IMR-90 (cell line): ENCODE measurements around the gene CROT. TPM values are rescaled to one million over a fixed set of nuclear protein-coding genes. Genes with fewer than 3 reads are reported as not detected.

Source experiments
- ATAC-seq: fragments of 200-7000 bp; cut with Tn5 transposase; 2 replicates; pipeline ENCODE4 v1.9.1; 2020; ENCODE audit warnings: low read depth, mild to moderate bottlenecking, moderate library complexity
- BruUV-seq: library from RNA; stranded (reverse); fragments of 400-500 nt; replicated peaks from 2 replicates; lab custom pipeline; 2021; lab: Mats Ljungman, UMichigan
- CTCF ChIA-PET: fragments of 300-600 bp; formaldehyde crosslinking; extraction: SDS; loops from one replicate; lab custom pipeline; 2021; ENCODE audit warnings: antibody characterized with exemption; lab: Yijun Ruan, JAX
- POLR2A ChIA-PET: fragments of 300-600 bp; sonication (Branson Sonifier 250); formaldehyde crosslinking; loops from one replicate; lab custom pipeline; 2022; ENCODE audit warnings: antibody characterized with exemption; ENCODE audit not compliant: unreplicated experiment; lab: Charles Lee
- DNase-seq: peaks from one replicate; pipeline ENCODE4 v3.0.0; 2013
- H2AFZ ChIP-seq: replicated peaks from 2 replicates; pipeline ENCODE3; 2013; ENCODE audit warnings: low read length, mild to moderate bottlenecking; ENCODE audit not compliant: poor library complexity
- H2AK5ac ChIP-seq: 2 replicates; pipeline ENCODE4 v1.6.1; 2013; ENCODE audit warnings: low read depth, low read length, inconsistent platforms
- H2AK9ac ChIP-seq: replicated peaks from 2 replicates; pipeline ENCODE3; 2013; ENCODE audit warnings: mild to moderate bottlenecking, low read depth, low read length, moderate library complexity; ENCODE audit not compliant: poor library complexity
- H2BK120ac ChIP-seq: 2 replicates; pipeline ENCODE4 v1.6.1; 2013; ENCODE audit warnings: low read depth, low read length, inconsistent platforms
- H2BK15ac ChIP-seq: 3 replicates; pipeline ENCODE4 v1.6.1; 2013; ENCODE audit warnings: low read depth, low read length, inconsistent platforms
- H2BK20ac ChIP-seq: 2 replicates; pipeline ENCODE4 v1.6.1; 2013; ENCODE audit warnings: low read depth, mild to moderate bottlenecking, inconsistent platforms, low read length, moderate library complexity
- H2BK5ac ChIP-seq: 2 replicates; pipeline ENCODE4 v1.6.1; 2013; ENCODE audit warnings: mild to moderate bottlenecking, low read depth, low read length, inconsistent platforms; ENCODE audit not compliant: poor library complexity, severe bottlenecking
- H3K14ac ChIP-seq: replicated peaks from 2 replicates; pipeline ENCODE4 v1.6.1; 2013; ENCODE audit warnings: low read depth, low read length, inconsistent platforms
- H3K18ac ChIP-seq: 2 replicates; pipeline ENCODE4 v1.6.1; 2013; ENCODE audit warnings: low read depth, low read length, control low read depth
- H3K23ac ChIP-seq: 2 replicates; pipeline ENCODE4 v1.6.1; 2013; ENCODE audit warnings: low read depth, low read length, inconsistent platforms
- H3K27ac ChIP-seq: 2 replicates; pipeline ENCODE4 v1.5.1; 2013; ENCODE audit warnings: mild to moderate bottlenecking, control low read depth, low read length; ENCODE audit not compliant: insufficient read depth
- H3K27me3 ChIP-seq: 2 replicates; pipeline ENCODE4 v1.6.1; 2013; ENCODE audit warnings: low read length; ENCODE audit not compliant: control insufficient read depth, insufficient read depth
- H3K36me3 ChIP-seq: 2 replicates; pipeline ENCODE4 v1.6.1; 2013; ENCODE audit warnings: low read length, mixed read lengths; ENCODE audit not compliant: control insufficient read depth, insufficient read depth
- H3K4ac ChIP-seq: 2 replicates; pipeline ENCODE4 v1.6.1; 2013; ENCODE audit warnings: low read depth, low read length, inconsistent platforms
- H3K4me1 ChIP-seq: 2 replicates; pipeline ENCODE4 v1.6.1; 2013; ENCODE audit warnings: low read length, mixed read lengths; ENCODE audit not compliant: control insufficient read depth, insufficient read depth
- H3K4me2 ChIP-seq: 2 replicates; pipeline ENCODE4 v1.6.1; 2013; ENCODE audit warnings: low read depth, mild to moderate bottlenecking, control low read depth, low read length, moderate library complexity
- H3K4me3 ChIP-seq: 2 replicates; pipeline ENCODE4 v1.5.1; 2013; ENCODE audit warnings: low read depth, mild to moderate bottlenecking, control low read depth, low read length, moderate library complexity; ENCODE audit not compliant: insufficient read depth
- H3K56ac ChIP-seq: 2 replicates; pipeline ENCODE4 v1.6.1; 2013; ENCODE audit warnings: low read length, inconsistent platforms; ENCODE audit not compliant: insufficient read depth; ENCODE audit errors: extremely low read depth
- H3K79me1 ChIP-seq, 2 experiments: 2 replicates each; pipeline ENCODE4 v1.6.1; 2013; ENCODE audit warnings: low read length in 2 of 2, inconsistent platforms in 1 of 2, low read depth in 1 of 2
- H3K9ac ChIP-seq: 2 replicates; pipeline ENCODE4 v1.6.1; 2013; ENCODE audit warnings: low read depth, low read length, control low read depth
- H3K9me1 ChIP-seq: 2 replicates; pipeline ENCODE4 v1.6.1; 2013; ENCODE audit warnings: low read length, inconsistent platforms; ENCODE audit not compliant: insufficient read depth
- H3K9me3 ChIP-seq: 2 replicates; pipeline ENCODE4 v1.6.1; 2013; ENCODE audit warnings: low read length; ENCODE audit not compliant: control insufficient read depth, insufficient read depth
- H4K20me1 ChIP-seq: 2 replicates; pipeline ENCODE4 v1.6.1; 2013; ENCODE audit warnings: low read length, inconsistent platforms; ENCODE audit not compliant: insufficient read depth
- H4K5ac ChIP-seq: 2 replicates; pipeline ENCODE4 v1.6.1; 2013; ENCODE audit warnings: mild to moderate bottlenecking, low read depth, low read length, control low read depth
- H4K8ac ChIP-seq, 2 experiments: 2 replicates each; pipeline ENCODE4 v1.6.1; 2013; ENCODE audit warnings: low read depth in 2 of 2, low read length in 2 of 2, control low read depth in 1 of 2, inconsistent platforms in 1 of 2
- H4K91ac ChIP-seq: 2 replicates; pipeline ENCODE4 v1.6.1; 2013; ENCODE audit warnings: low read depth, low read length, inconsistent platforms; ENCODE audit not compliant: insufficient read depth
- CEBPB ChIP-seq: IDR thresholded peaks from 2 replicates; pipeline ENCODE4 v1.6.1; 2012; ENCODE audit warnings: low read depth, low read length, improper control_type of control experiment
- FOS ChIP-seq: fragments of 150-350 bp; IDR thresholded peaks from 2 replicates; pipeline ENCODE4 v1.6.1; 2016; ENCODE audit warnings: low read depth, low read length
- MAZ ChIP-seq: IDR thresholded peaks from 2 replicates; pipeline ENCODE4 v1.6.1; 2012; ENCODE audit warnings: low read depth, mild to moderate bottlenecking, low read length, improper control_type of control experiment, moderate library complexity, borderline replicate concordance
- RFX5 ChIP-seq: IDR thresholded peaks from 2 replicates; pipeline ENCODE4 v1.8.0; 2012; ENCODE audit warnings: low read depth, mild to moderate bottlenecking, low read length, moderate library complexity
- SMC3 ChIP-seq: fragments of 150-350 bp; IDR thresholded peaks from 2 replicates; pipeline ENCODE4 v1.6.1; 2016; ENCODE audit warnings: low read depth, mild to moderate bottlenecking, antibody characterized with exemption, low read length, moderate library complexity
- USF2 ChIP-seq: fragments of 150-350 bp; IDR thresholded peaks from 2 replicates; pipeline ENCODE4 v1.6.1; 2017; ENCODE audit warnings: mild to moderate bottlenecking, antibody characterized with exemption, low read length, low read depth
- WGBS, 2 experiments: methylation state at CpG; one replicate each; pipeline versions ENCODE4 v1.1.5 to v1.1.7; 2013; ENCODE audit warnings: missing lambda C conversion rate in 2 of 2; ENCODE audit not compliant: insufficient read length in 1 of 2; ENCODE audit errors: extremely low coverage in 2 of 2; 5-methylcytosine and 5-hydroxymethylcytosine counted together
- dilution Hi-C: fragments of 300-500 bp; cut with HindIII; formaldehyde crosslinking; loops from one replicate; pipeline ENCODE4 v1.14.3; 2018; ENCODE audit warnings: low sequenced_read_pairs; ENCODE audit not compliant: unreplicated experiment
- in situ Hi-C: fragments of 300-500 bp; cut with MboI; formaldehyde crosslinking; loops from 3 replicates; pipeline ENCODE4 v1.14.3; 2019; ENCODE audit warnings: low sequenced_read_pairs, inconsistent platforms, mixed read lengths
- intact Hi-C: fragments of 100-400 bp; cut with micrococcal nuclease; formaldehyde crosslinking; loops from 2 replicates; pipeline ENCODE4 v1.10.0; 2022
- polyA plus RNA-seq, 3 experiments: library from polyadenylated mRNA; depleted of rRNA; stranded (reverse); fragments of >200 nt; gene quantifications; 2 replicates each; pipeline ENCODE4 v1.2.3, GENCODE V29; 2012; ENCODE audit warnings: low replicate concordance in 1 of 3
- total RNA-seq: library from RNA; depleted of rRNA; stranded (reverse); fragments of >200 nt; gene quantifications from 2 replicates; pipeline ENCODE4 v1.2.3, GENCODE V29; 2012

The CROT gene
- total and polyA plus RNA-seq, 2 of the 4 experiments (the other 2 are of a cell fraction) = 7.5 to 10.0 TPM

- BruUV-seq = no TSS peak
- CTCF ChIA-PET = no interaction called here
- Histone ChIP-seq H3K9ac (no peak overlapping the region), H3K79me1 (no peaks in the 10 kb centered on the region), H2BK15ac (no peak overlapping the region), H3K4me3 (no peak overlapping the region), H4K91ac (no peak overlapping the region), H3K4me2 (no peak overlapping the region), H4K5ac (no peak overlapping the region), H3K14ac (no peak overlapping the region), H4K20me1 (no peaks in the 10 kb centered on the region), H3K4ac (no peak overlapping the region), H3K27me3 (peaks cover 2% of the 10 kb centered on the region; the same call in 1 of the 2 replicates), H3K56ac (no peak overlapping the region), H3K23ac (no peak overlapping the region), H3K4me1 (no peaks in the 10 kb centered on the region), H2AK5ac (no peak overlapping the region), H2AK9ac (no peak overlapping the region), H4K8ac (no peak overlapping the region), H3K18ac (no peak overlapping the region), H3K9me1 (no peaks in the 10 kb centered on the region), H3K9me3 (no peaks in the 10 kb centered on the region), H2AFZ (no peak overlapping the region), H2BK20ac (no peak overlapping the region), H3K27ac (no peak overlapping the region), H2BK120ac (no peak overlapping the region), H3K36me3 (no peaks in the 10 kb centered on the region), H2BK5ac (no peak overlapping the region)
- intact Hi-C loops = loop anchor here (10.0 kb wide), 1 partner anchor 178 kb away; the partner anchor contains the start of gene RUNDC3B
- dilution Hi-C loops = no loop called here
- POLR2A ChIA-PET = no interaction called here
- DNase-seq = no peak
- TF ChIP-seq RFX5 (no peak), SMC3 (no peak), CEBPB (no peak), MAZ (no peak), USF2 (no peak), FOS (no peak)
- in situ Hi-C loops = no loop called here
- WGBS, 2 experiments = no CpG with 5 or more reads among the region's 4 CpGs
- no peak for ATAC-seq
Observed at GRCh38 chr7:87447116-87447635, 101.7 kb downstream of the CROT start.
